ENCODE results near the gene DCAF5. TPM values are rescaled to one million over a fixed set of nuclear protein-coding genes. Genes with fewer than 3 reads are reported as not detected.
"Not testable (repeated sequence)": the region's sequence is repeated elsewhere in the genome, so short reads cannot be mapped to it uniquely, and the experiment has no call there.

Gene DCAF5
- polyA plus RNA-seq, 3 donors from 2014 or later = 68.7 to 121 (median 71.6) TPM

- Mint-ChIP-seq H3K4me1 (peaks cover 0 to 17% of the 10 kb centered on the region in 2 donors), H3K27me3 (ENCODE audit: low read depth in 3 of 3) (peaks cover 0 to 2% (median 0%) of the 10 kb centered on the region in 3 donors), H3K36me3 (peaks cover 0 to 27% (median 13%) of the 10 kb centered on the region in 3 donors), H3K9me3 (no peaks in the 10 kb centered on the region), H3K27ac (peak overlapping the region in 2 of 6 donors; percentile 36 to 73), H3K4me3 (no peak overlapping the region)
- no peak for DNase-seq
These were observed 86.3 kb downstream of the DCAF5 start for GRCh38 chr14:69066396-69067171.

- peaks cover 0 to 17% of the 10 kb centered on the region in 2 donors for H3K4me1 Mint-ChIP-seq
- not testable (repeated sequence) for H3K9me3 Mint-ChIP-seq; DNase-seq; H3K27me3 Mint-ChIP-seq (ENCODE audit: low read depth in 3 of 3); H3K4me3 Mint-ChIP-seq
- peak overlapping the region in 1 of 6 donors; percentile 17 for H3K27ac Mint-ChIP-seq
- H3K36me3 Mint-ChIP-seq = peaks cover 0 to 26% (median 14%) of the 10 kb centered on the region in 3 donors
These were observed 87.0 kb downstream of the DCAF5 start for GRCh38 chr14:69065934-69066333.

- Mint-ChIP-seq H3K4me1 (peaks cover 0 to 24% of the 10 kb centered on the region in 2 donors), H3K27me3 (ENCODE audit: low read depth in 3 of 3) (peaks cover 0 to 4% (median 0%) of the 10 kb centered on the region in 3 donors), H3K9me3 (no peaks in the 10 kb centered on the region), H3K4me3 (no peak overlapping the region), H3K27ac (no peak overlapping the region), H3K36me3 (peaks cover 4 to 31% (median 18%) of the 10 kb centered on the region in 3 donors)
- no peak for DNase-seq
These were observed 88.3 kb downstream of the DCAF5 start for GRCh38 chr14:69064596-69064995.

GRCh38 chr14:69059658-69060623 lies 93.0 kb downstream of the DCAF5 start:
- DNase-seq = no peak
- peaks cover 27 to 54% of the 10 kb centered on the region in 2 donors for H3K4me1 Mint-ChIP-seq
- peak overlapping the region in 3 of 6 donors; percentile 19 to 56 (median 46) for H3K27ac Mint-ChIP-seq

GRCh38 chr14:69055999-69056788 lies 96.7 kb downstream of the DCAF5 start:
- Mint-ChIP-seq H3K4me1 (peaks cover 31 to 66% of the 10 kb centered on the region in 2 donors), H3K36me3 (peaks cover 9 to 48% (median 23%) of the 10 kb centered on the region in 3 donors), H3K9me3 (no peaks in the 10 kb centered on the region), H3K27ac (peak overlapping the region; percentile 7 to 73 (median 46)), H3K4me3 (no peak overlapping the region), H3K27me3 (ENCODE audit: low read depth in 3 of 3) (peaks cover 0 to 4% (median 0%) of the 10 kb centered on the region in 3 donors)
- DNase-seq = no peak

More at GRCh38 chr14:69059658-69060623, 93.0 kb downstream of the DCAF5 start:
- H3K4me3 Mint-ChIP-seq = no peak overlapping the region
- H3K9me3 Mint-ChIP-seq = no peaks in the 10 kb centered on the region
- H3K27me3 Mint-ChIP-seq (ENCODE audit: low read depth in 3 of 3) = peaks cover 0 to 4% (median 0%) of the 10 kb centered on the region in 3 donors
- peaks cover 4 to 39% (median 17%) of the 10 kb centered on the region in 3 donors for H3K36me3 Mint-ChIP-seq

- peaks cover 9 to 45% (median 22%) of the 10 kb centered on the region in 3 donors for H3K36me3 Mint-ChIP-seq
- H3K27me3 Mint-ChIP-seq (ENCODE audit: low read depth in 3 of 3) = peaks cover 0 to 4% (median 0%) of the 10 kb centered on the region in 3 donors
- H3K4me1 Mint-ChIP-seq = peaks cover 31 to 72% of the 10 kb centered on the region in 2 donors
- H3K27ac Mint-ChIP-seq = peak overlapping the region in 2 of 6 donors; percentile 5 to 35
- H3K9me3 Mint-ChIP-seq = no peaks in the 10 kb centered on the region
- no peak for DNase-seq
- no peak overlapping the region for H3K4me3 Mint-ChIP-seq
These were observed 97.8 kb downstream of the DCAF5 start for GRCh38 chr14:69055125-69055524.

GRCh38 chr14:69054030-69054429 lies 98.9 kb downstream of the DCAF5 start:
- Mint-ChIP-seq H3K9me3 (no peaks in the 10 kb centered on the region), H3K4me1 (peaks cover 28 to 61% of the 10 kb centered on the region in 2 donors), H3K27ac (no peak overlapping the region), H3K36me3 (peaks cover 6 to 34% (median 18%) of the 10 kb centered on the region in 3 donors), H3K4me3 (no peak overlapping the region), H3K27me3 (ENCODE audit: low read depth in 3 of 3) (peaks cover 0 to 1% (median 0%) of the 10 kb centered on the region in 3 donors)
- DNase-seq = no peak

GRCh38 chr14:69052181-69052601 lies 100.7 kb downstream of the DCAF5 start:
- Mint-ChIP-seq H3K36me3 (peaks cover 6 to 33% (median 18%) of the 10 kb centered on the region in 3 donors), H3K4me3 (no peak overlapping the region)

GRCh38 chr14:69050240-69051184 lies 102.4 kb downstream of the DCAF5 start:
- no peaks in the 10 kb centered on the region for H3K9me3 Mint-ChIP-seq
- H3K36me3 Mint-ChIP-seq = peaks cover 6 to 33% (median 15%) of the 10 kb centered on the region in 3 donors
- H3K27ac Mint-ChIP-seq = peak overlapping the region in 1 of 6 donors; percentile 52
- H3K4me1 Mint-ChIP-seq = peaks cover 4 to 27% of the 10 kb centered on the region in 2 donors
- H3K4me3 Mint-ChIP-seq = no peak overlapping the region
- no peak for DNase-seq
- peaks cover 0 to 5% (median 0%) of the 10 kb centered on the region in 3 donors for H3K27me3 Mint-ChIP-seq (ENCODE audit: low read depth in 3 of 3)

More at GRCh38 chr14:69052181-69052601, 100.7 kb downstream of the DCAF5 start:
- peaks cover 0 to 1% (median 0%) of the 10 kb centered on the region in 3 donors for H3K27me3 Mint-ChIP-seq (ENCODE audit: low read depth in 3 of 3)
- no peak for DNase-seq
- H3K4me1 Mint-ChIP-seq = peaks cover 13 to 44% of the 10 kb centered on the region in 2 donors
- H3K9me3 Mint-ChIP-seq = no peaks in the 10 kb centered on the region
- peak overlapping the region in 3 of 6 donors; percentile 2 to 29 (median 4) for H3K27ac Mint-ChIP-seq

GRCh38 chr14:69049675-69050074 lies 103.2 kb downstream of the DCAF5 start:
- DNase-seq = no peak
- H3K36me3 Mint-ChIP-seq = peaks cover 3 to 24% (median 11%) of the 10 kb centered on the region in 3 donors
- no peak overlapping the region for H3K4me3 Mint-ChIP-seq
- peaks cover 0 to 8% (median 1%) of the 10 kb centered on the region in 3 donors for H3K27me3 Mint-ChIP-seq (ENCODE audit: low read depth in 3 of 3)
- H3K4me1 Mint-ChIP-seq = peaks cover 4 to 24% of the 10 kb centered on the region in 2 donors
- no peak overlapping the region for H3K27ac Mint-ChIP-seq
- H3K9me3 Mint-ChIP-seq = no peaks in the 10 kb centered on the region

- H3K27me3 Mint-ChIP-seq (ENCODE audit: low read depth in 3 of 3) = peaks cover 4 to 8% (median 5%) of the 10 kb centered on the region in 3 donors
- peaks cover 7 to 20% of the 10 kb centered on the region in 2 donors for H3K4me1 Mint-ChIP-seq
- H3K4me3 Mint-ChIP-seq = no peak overlapping the region
- no peaks in the 10 kb centered on the region for H3K9me3 Mint-ChIP-seq
- H3K27ac Mint-ChIP-seq = no peak overlapping the region
- H3K36me3 Mint-ChIP-seq = peaks cover 0 to 14% (median 8%) of the 10 kb centered on the region in 3 donors
- DNase-seq = no peak
These were observed 104.5 kb downstream of the DCAF5 start for GRCh38 chr14:69048456-69048855.

GRCh38 chr14:69047255-69047654 lies 105.7 kb downstream of the DCAF5 start:
- peaks cover 3 to 11% of the 10 kb centered on the region in 2 donors for H3K4me1 Mint-ChIP-seq
- H3K27me3 Mint-ChIP-seq (ENCODE audit: low read depth in 3 of 3) = peaks cover 4 to 8% (median 8%) of the 10 kb centered on the region in 3 donors
- no peaks in the 10 kb centered on the region for H3K9me3 Mint-ChIP-seq
- H3K4me3 Mint-ChIP-seq = no peak overlapping the region
- peaks cover 0 to 2% (median 0%) of the 10 kb centered on the region in 3 donors for H3K36me3 Mint-ChIP-seq
- no peak for DNase-seq
- peak overlapping the region in 2 of 6 donors; percentile 2 to 63 for H3K27ac Mint-ChIP-seq

Data from immature natural killer cell (primary cell).